Small intestine (tissue), 7 donors: ENCODE results near the gene TASOR2. TPM values are rescaled to one million over a fixed set of nuclear protein-coding genes. Genes with fewer than 3 reads are reported as not detected.

Experiments
- DNase-seq, 2 donors: peaks; one replicate each; pipeline versions ENCODE4 v3.0.0 to v3.0.0-alpha.2; 2013
- FAIRE-seq: peaks from 2 replicates; lab custom pipeline; 2012; peaks lifted over from hg19 to GRCh38; lab: Jason Lieb, UNC
- H3K27ac ChIP-seq, 3 donors: one replicate each; pipeline ENCODE4 v1.5.1; 2013; ENCODE audit warnings: low read length in 2 of 3, mild to moderate bottlenecking in 2 of 3, control low read depth in 1 of 3, inconsistent platforms in 1 of 3, low read depth in 1 of 3, moderate library complexity in 1 of 3
- H3K27me3 ChIP-seq, 3 donors: one replicate each; pipeline ENCODE4 v1.6.1; 2013; ENCODE audit warnings: low read length in 3 of 3, inconsistent platforms in 1 of 3; ENCODE audit not compliant: control insufficient read depth in 3 of 3, insufficient read depth in 3 of 3
- H3K36me3 ChIP-seq, 3 donors: one replicate each; pipeline ENCODE4 v1.6.1; 2013; ENCODE audit warnings: low read length in 3 of 3, inconsistent platforms in 1 of 3, low read depth in 1 of 3, mild to moderate bottlenecking in 1 of 3, moderate library complexity in 1 of 3; ENCODE audit not compliant: control insufficient read depth in 3 of 3, insufficient read depth in 2 of 3
- H3K4me1 ChIP-seq, 3 donors: one replicate each; pipeline ENCODE4 v1.6.1; 2013; ENCODE audit warnings: low read length in 2 of 3, inconsistent platforms in 1 of 3, low read depth in 1 of 3, mild to moderate bottlenecking in 1 of 3, moderate library complexity in 1 of 3; ENCODE audit not compliant: control insufficient read depth in 3 of 3, insufficient read depth in 2 of 3
- H3K4me3 ChIP-seq, 3 donors: one replicate each; pipeline ENCODE4 v1.5.1; 2013; ENCODE audit warnings: low read length in 3 of 3, control low read depth in 1 of 3, inconsistent platforms in 1 of 3, low read depth in 1 of 3, mild to moderate bottlenecking in 1 of 3, moderate library complexity in 1 of 3
- H3K9me3 ChIP-seq, 2 donors: one replicate each; pipeline ENCODE4 v1.6.1; 2013; ENCODE audit warnings: low read depth in 1 of 2, low read length in 1 of 2; ENCODE audit not compliant: control insufficient read depth in 2 of 2, insufficient read depth in 1 of 2
- WGBS, 3 donors: extraction: QIAGEN DNeasy Blood & Tissue Kit; methylation state at CpG; one replicate each; pipeline ENCODE4 v1.1.7; 2013; 5-methylcytosine and 5-hydroxymethylcytosine counted together
- polyA plus RNA-seq, 4 donors: library from polyadenylated mRNA; stranded (reverse) in 3 of 4; unstranded in 1 of 4; fragments of 200-250 nt in 3 of 4; fragments of 120-200 nt in 1 of 4; gene quantifications; one replicate each; pipeline versions ENCODE4 v1.2.1 to v1.2.3, GENCODE V29; 2013
- donor health status: healthy with polysubstance abuse.
- donor health status: control.
- donor health status: control.
- donor health status: Bipolar disorder and iron deficiency.
- donor health status: healthy.

TASOR2 gene
- polyA plus RNA-seq, 4 donors: 5.4 to 22.7 (median 10.6) TPM

DNA sequence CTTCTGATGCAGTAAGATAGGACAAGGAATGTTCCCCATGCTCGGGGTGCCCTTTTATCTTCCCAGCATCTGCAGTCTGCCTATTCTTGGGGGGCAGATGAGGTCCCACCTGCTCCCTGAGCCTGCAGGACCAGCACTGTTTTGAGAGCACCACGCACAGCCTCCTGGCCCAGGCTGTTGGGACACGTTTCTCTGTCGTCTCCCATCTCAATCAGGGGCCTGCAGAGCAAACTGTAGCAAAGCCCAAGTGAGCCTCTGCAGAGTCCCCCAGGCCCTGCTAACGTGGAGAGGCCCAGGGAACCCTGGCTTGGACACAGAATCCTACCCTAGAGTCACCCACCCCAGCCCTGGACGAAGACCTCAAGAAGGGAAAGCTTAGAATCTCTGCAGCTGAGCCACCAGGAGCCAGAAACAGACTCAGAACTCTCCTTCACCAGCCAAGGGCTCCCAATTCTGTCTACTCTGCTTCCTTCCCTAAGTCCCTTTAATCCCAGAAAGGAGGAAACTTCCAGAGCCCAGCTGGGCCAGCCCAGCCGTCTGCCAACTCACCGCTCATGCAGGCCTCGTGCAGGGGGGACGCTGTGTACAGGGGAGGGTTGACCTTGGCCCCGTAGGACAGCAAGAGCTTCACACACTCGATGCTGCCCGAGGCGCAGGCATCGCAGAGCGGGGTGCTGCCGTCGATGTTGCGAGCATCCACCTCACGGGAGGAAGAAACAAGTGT, 33.8 kb upstream of the TASOR2 start:
- no peak overlapping the region for H3K27ac ChIP-seq

DNA sequence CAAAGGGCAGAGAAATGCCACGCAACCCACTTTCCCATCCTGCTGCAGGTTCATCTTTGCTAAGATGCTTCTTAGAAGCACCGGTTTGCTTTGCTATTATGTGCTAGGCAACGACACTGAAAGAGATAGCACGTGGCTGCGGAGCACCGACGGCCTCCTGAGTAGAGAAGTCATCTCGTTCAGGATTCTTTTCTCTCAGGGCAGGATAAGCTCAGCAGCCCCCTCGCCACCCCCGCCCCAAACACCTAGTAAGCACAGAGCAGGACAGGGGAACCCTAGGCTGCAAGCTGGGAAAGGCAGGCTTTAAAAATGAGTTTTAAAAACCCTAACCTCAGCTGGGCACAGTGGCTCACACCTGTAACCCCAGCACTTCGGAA, 33.3 kb upstream of the TASOR2 start:
- H3K27ac ChIP-seq: peak overlapping the region in 1 of 3 donors; percentile 8
- WGBS, 3 donors: 93 to 94% (median 93%) methylated on average over 11 of the region's 11 CpGs
- no peaks in the 10 kb centered on the region for H3K27me3 ChIP-seq

More for the DNA sequence above, 33.8 kb upstream of the TASOR2 start:
- 88 to 89% (median 89%) methylated on average over 20 of the region's 20 CpGs for WGBS, 3 donors
- Histone ChIP-seq H3K36me3 (peaks cover 3 to 69% (median 7%) of the 10 kb centered on the region in 3 donors), H3K27me3 (no peaks in the 10 kb centered on the region), H3K9me3 (no peaks in the 10 kb centered on the region), H3K4me1 (peaks cover 3 to 27% (median 4%) of the 10 kb centered on the region in 3 donors), H3K4me3 (no peak overlapping the region)
- DNase-seq (no peak), FAIRE-seq (no peak)

DNA sequence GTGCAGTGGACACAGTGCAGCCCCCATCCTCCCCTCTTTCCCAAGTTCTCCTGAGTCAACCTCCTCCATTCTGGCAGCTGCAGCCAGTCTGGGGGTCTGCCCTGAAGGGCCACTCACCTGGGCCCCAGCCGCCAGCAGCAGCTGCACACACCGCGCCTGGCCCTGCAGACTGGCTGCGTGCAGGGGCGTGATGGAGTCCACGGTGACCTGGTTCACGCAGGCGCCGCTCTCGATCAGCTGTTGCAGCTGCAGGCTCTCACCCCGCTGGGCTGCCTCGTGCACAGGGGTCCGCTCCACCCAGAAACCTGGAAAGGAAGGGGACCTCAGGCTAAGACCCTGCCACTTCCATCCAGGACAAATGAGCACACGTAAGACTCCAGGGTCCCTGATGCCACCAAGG, 31.9 kb upstream of the TASOR2 start:
- DNase-seq (no peak), FAIRE-seq (no peak)
- Histone ChIP-seq H3K4me1 (peaks cover 5 to 15% (median 6%) of the 10 kb centered on the region in 3 donors), H3K9me3 (no peaks in the 10 kb centered on the region), H3K27me3 (no peaks in the 10 kb centered on the region), H3K36me3 (peaks cover 3 to 59% (median 7%) of the 10 kb centered on the region in 3 donors), H3K4me3 (no peak overlapping the region), H3K27ac (no peak overlapping the region)
- WGBS, 3 donors: 95 to 97% (median 97%) methylated on average over 14 of the region's 14 CpGs

More for the DNA sequence above, 33.3 kb upstream of the TASOR2 start:
- no peak for DNase-seq
- H3K36me3 ChIP-seq: peaks cover 3 to 67% (median 7%) of the 10 kb centered on the region in 3 donors
- no peak overlapping the region for H3K4me3 ChIP-seq
- peaks cover 3 to 21% (median 6%) of the 10 kb centered on the region in 3 donors for H3K4me1 ChIP-seq
- no peaks in the 10 kb centered on the region for H3K9me3 ChIP-seq
- no peak for FAIRE-seq

DNA sequence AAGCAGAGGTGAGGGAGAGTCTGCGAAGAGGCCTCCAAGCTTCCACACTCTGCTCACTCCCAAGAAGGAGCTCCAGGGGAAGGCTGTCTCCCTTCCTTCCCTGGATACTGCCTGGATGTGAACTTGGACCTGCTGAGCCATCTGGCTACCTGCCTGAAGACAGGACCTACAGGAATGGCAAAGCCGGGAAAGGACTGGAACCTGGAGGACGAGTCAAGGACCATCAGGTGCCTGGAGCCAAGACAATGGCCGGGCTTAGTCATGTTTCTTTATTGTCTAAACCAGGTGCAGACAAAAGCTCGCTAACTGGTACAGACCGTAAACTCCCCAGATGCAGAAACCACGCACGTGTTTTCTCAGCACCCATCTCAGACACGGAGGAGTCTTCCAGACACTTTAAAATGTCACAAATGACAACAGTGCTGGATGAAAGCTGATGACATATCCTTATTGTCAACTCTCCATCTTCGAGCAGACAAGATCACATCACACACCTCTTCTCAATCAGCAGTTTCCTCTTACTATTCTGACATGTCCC, 30.4 kb upstream of the TASOR2 start:
- H3K27ac ChIP-seq: peak overlapping the region; percentile 59 to 80 (median 60)

DNA sequence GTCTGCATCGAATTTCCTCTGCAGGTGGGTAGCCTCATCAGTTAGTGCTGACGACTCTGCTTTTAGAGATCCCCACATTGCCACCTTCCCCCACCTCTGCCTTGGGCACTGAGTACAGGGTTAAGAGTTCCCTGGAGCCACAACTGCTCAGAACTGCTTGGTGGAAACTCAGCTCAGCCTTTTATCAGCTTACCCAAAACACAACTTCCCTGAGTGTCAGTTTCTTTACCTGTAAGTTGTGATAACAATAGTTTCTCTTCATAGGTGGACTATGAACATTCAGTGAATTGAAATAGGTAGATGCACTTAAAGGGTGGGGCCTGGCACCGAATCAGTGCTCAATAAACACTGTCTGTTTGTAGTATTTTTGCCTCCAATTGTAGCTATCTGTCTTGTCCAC, 29.5 kb upstream of the TASOR2 start:
- Histone ChIP-seq H3K4me3 (no peak overlapping the region), H3K27ac (peak overlapping the region; percentile 60 to 80 (median 69)), H3K36me3 (peaks cover 0 to 38% (median 0%) of the 10 kb centered on the region in 3 donors), H3K4me1 (peaks cover 5 to 31% (median 11%) of the 10 kb centered on the region in 3 donors), H3K27me3 (no peaks in the 10 kb centered on the region), H3K9me3 (no peaks in the 10 kb centered on the region)
- DNase-seq (peak; percentile 63 to 78), FAIRE-seq (no peak)
- WGBS, 3 donors: 8 to 48% (median 21%) methylated on average over 3 of the region's 3 CpGs

More for the DNA sequence above, 30.4 kb upstream of the TASOR2 start:
- Histone ChIP-seq H3K27me3 (no peaks in the 10 kb centered on the region), H3K36me3 (peaks cover 0 to 46% (median 0%) of the 10 kb centered on the region in 3 donors), H3K9me3 (no peaks in the 10 kb centered on the region), H3K4me3 (no peak overlapping the region), H3K4me1 (peaks cover 5 to 22% (median 6%) of the 10 kb centered on the region in 3 donors)
- WGBS, 3 donors: 20 to 65% (median 38%) methylated on average over 10 of the region's 10 CpGs
- DNase-seq (peak in 1 of 2 donors; percentile 84), FAIRE-seq (no peak)

DNA sequence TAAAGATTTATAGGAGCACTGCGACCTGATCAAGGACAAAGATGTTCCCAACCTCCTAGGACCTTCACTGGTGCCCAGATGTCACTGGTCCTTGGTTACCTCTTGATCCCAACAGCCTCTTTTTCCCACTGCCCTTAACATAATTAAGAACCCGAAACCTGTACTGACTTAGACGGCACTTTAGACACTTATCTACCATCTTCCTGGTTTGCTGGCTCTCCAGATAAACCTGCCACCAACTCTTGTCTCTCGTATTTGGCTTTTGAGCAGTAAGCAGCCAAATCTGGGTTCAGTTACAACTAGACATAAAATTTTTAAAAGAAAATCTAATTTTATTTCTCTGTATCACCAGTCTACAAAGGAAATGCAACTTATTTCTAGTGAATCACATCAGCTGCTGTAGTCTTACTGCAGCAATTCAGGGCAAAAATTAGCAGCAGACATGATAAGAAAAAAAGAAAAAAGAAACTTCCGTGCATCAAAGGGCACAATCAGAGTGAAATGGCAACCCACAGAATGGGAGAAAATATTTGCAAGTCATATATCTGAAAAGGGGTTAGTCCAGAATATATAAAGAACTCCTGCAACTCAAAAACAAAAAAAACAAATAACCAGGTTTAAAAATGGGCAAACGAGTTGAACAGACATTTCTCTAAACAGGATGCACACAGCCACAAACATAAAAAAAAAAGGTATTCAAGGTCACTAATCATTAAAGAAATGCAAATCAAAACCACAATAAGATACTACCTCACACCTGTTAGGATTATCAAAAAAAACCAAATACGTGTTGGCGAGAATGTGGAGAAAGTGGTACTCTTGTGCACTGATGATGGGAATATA, 27.7 kb upstream of the TASOR2 start:
- 60 to 63% (median 60%) methylated on average over 8 of the region's 8 CpGs for WGBS, 3 donors
- H3K9me3 ChIP-seq: no peaks in the 10 kb centered on the region
- FAIRE-seq: no peak
- no peak overlapping the region for H3K4me3 ChIP-seq
- H3K36me3 ChIP-seq: peaks cover 0 to 34% (median 0%) of the 10 kb centered on the region in 3 donors
- DNase-seq: no peak
- H3K27me3 ChIP-seq: no peaks in the 10 kb centered on the region
- peaks cover 10 to 41% (median 24%) of the 10 kb centered on the region in 3 donors for H3K4me1 ChIP-seq
- H3K27ac ChIP-seq: no peak overlapping the region

DNA sequence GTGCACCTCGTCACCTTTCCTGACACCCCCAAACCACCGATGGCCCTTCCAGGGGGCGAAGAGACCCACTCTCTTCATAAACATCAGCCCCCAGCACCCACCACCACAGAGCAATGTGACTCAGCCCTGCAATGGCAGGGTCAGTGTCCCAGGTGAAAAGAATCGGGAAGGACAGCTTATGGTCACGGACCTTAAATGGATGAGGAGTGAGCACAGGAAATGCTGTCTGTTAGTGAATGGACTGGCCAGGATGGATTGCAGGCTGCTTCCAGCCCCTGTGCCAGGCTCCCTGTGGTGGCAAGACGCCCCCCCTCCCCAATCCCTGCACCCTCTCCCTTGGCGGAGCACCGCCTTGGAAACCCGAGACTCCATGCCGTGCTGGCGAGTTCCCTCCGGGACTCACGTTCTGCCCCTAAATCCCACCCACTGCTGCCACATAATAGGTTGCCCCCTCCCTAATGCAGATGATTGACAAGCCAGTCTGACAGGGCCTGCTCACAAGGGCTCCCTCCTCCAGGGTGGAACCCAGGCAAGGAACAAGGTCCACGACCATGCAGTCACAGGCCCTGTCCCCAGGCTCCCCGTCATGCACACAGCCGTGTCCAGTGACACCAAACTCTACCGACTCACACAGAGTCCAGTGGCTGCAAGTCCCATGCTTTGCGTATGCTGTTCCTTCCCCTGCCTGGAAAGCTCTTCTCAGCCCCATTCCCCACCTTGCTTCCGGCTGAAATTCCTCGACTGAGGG, 25.6 kb upstream of the TASOR2 start:
- Histone ChIP-seq H3K27ac (peak overlapping the region in 2 of 3 donors; percentile 15 to 82), H3K4me3 (no peak overlapping the region), H3K9me3 (no peaks in the 10 kb centered on the region), H3K4me1 (peaks cover 10 to 42% (median 22%) of the 10 kb centered on the region in 3 donors), H3K36me3 (peaks cover 0 to 22% (median 0%) of the 10 kb centered on the region in 3 donors), H3K27me3 (no peaks in the 10 kb centered on the region)
- WGBS, 3 donors: 81 to 85% (median 82%) methylated on average over 20 of the region's 20 CpGs
- no peak for FAIRE-seq
- peak; percentile 36 to 54 for DNase-seq
